Common myeloid progenitor, CD34-positive (primary cell): ENCODE data around the gene TOX4.
"Not testable (repeated sequence)": the region's sequence is repeated elsewhere in the genome, so short reads cannot be mapped to it uniquely, and the experiment has no call there.

Experiments used
- CTCF ChIA-PET: fragments of 350-600 bp; sonication (Branson Sonifier 250); formaldehyde crosslinking; loops from one replicate; lab custom pipeline; 2021; ENCODE audit warnings: antibody characterized with exemption; lab: Charles Lee
- POLR2A ChIA-PET: fragments of 350-600 bp; sonication (Branson Sonifier 250); formaldehyde crosslinking; loops from one replicate; lab custom pipeline; 2021; ENCODE audit warnings: antibody characterized with exemption; lab: Charles Lee
- DNase-seq, 3 donors: peaks; one replicate each; pipeline versions ENCODE4 v3.0.0 to v3.0.0-alpha.2; 2013
- H3K27ac ChIP-seq, 2 experiments: 1 replicate in 1 of 2; 2 replicates in 1 of 2; pipeline ENCODE4 v1.7.0; 2013; ENCODE audit warnings: inconsistent platforms in 2 of 2, low read length in 2 of 2, mild to moderate bottlenecking in 2 of 2, low read depth in 1 of 2, moderate library complexity in 1 of 2; ENCODE audit not compliant: severe bottlenecking in 2 of 2, insufficient read depth in 1 of 2, poor library complexity in 1 of 2
- H3K27me3 ChIP-seq, 5 experiments: replicated peaks in 2 of 5; 1 replicate in 3 of 5; 2 replicates in 2 of 5; pipeline versions ENCODE4 v1.6.1 to v1.7.0; 2013; ENCODE audit warnings: low read length in 4 of 5, mild to moderate bottlenecking in 2 of 5, moderate library complexity in 2 of 5, inconsistent platforms in 1 of 5; ENCODE audit not compliant: insufficient read depth in 5 of 5, control insufficient read depth in 4 of 5
- H3K36me3 ChIP-seq, 4 experiments: 1 replicate in 2 of 4; 2 replicates in 2 of 4; pipeline versions ENCODE4 v1.6.1 to v1.7.0; 2013; ENCODE audit warnings: low read length in 3 of 4, control low read depth in 1 of 4, mild to moderate bottlenecking in 1 of 4; ENCODE audit not compliant: control insufficient read depth in 4 of 4, insufficient read depth in 4 of 4
- H3K4me1 ChIP-seq, 4 experiments: 1 replicate in 3 of 4; 2 replicates in 1 of 4; pipeline versions ENCODE4 v1.6.1 to v1.7.1; 2013; ENCODE audit warnings: low read length in 3 of 4, mild to moderate bottlenecking in 3 of 4, control low read depth in 1 of 4, inconsistent platforms in 1 of 4, moderate library complexity in 1 of 4; ENCODE audit not compliant: control insufficient read depth in 4 of 4, insufficient read depth in 4 of 4; ENCODE audit errors: control extremely low read depth in 1 of 4
- H3K4me3 ChIP-seq, 7 experiments: 1 replicate in 4 of 7; 2 replicates in 3 of 7; pipeline versions ENCODE4 v1.5.1 to v1.7.0; 2013; ENCODE audit warnings: mild to moderate bottlenecking in 7 of 7, low read length in 6 of 7, moderate library complexity in 6 of 7, inconsistent platforms in 2 of 7, low read depth in 2 of 7, control low read depth in 1 of 7; ENCODE audit not compliant: insufficient read depth in 4 of 7, control insufficient read depth in 1 of 7; ENCODE audit errors: extremely low read depth in 1 of 7
- H3K9me3 ChIP-seq, 5 experiments: 1 replicate in 4 of 5; 2 replicates in 1 of 5; pipeline versions ENCODE4 v1.6.1 to v1.7.1; 2013; ENCODE audit warnings: low read length in 4 of 5, mild to moderate bottlenecking in 2 of 5, inconsistent platforms in 1 of 5, low read depth in 1 of 5, moderate library complexity in 1 of 5; ENCODE audit not compliant: control insufficient read depth in 4 of 5, insufficient read depth in 2 of 5; ENCODE audit errors: control extremely low read depth in 1 of 5
- WGBS: methylation state at CpG from one replicate; pipeline ENCODE4 v1.1.5; 2013; ENCODE audit not compliant: insufficient coverage; 5-methylcytosine and 5-hydroxymethylcytosine counted together

Gene TOX4

DNA sequence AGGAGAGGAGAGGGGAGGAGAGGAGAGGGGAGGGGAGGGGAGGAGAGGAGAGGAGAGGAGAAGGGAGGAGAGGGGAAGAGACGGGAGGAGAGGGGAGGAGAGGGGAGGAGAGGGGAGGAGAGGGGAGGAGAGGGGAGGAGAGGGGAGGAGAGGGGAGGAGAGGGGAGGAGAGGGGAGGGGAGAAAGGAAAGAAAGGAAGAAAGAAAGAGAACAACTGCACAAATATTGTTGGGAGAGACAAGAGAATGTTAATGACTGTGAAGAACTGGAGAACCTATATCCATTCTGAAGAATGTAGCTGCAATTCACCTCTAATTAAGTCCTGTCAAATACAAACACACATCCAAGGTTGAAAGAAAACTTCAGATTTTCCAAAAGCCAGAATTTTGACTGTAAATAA lies 34.3 kb upstream of the TOX4 start:
- peaks cover 0 to 10% (median 3%) of the 10 kb centered on the region in 4 experiments for H3K4me1 ChIP-seq
- H3K9me3 ChIP-seq, POLR2A ChIA-PET, H3K36me3 ChIP-seq, H3K27me3 ChIP-seq, DNase-seq, H3K4me3 ChIP-seq, H3K27ac ChIP-seq: not testable (repeated sequence)
- CTCF ChIA-PET = interaction anchor here (1.1 kb wide), 2 partner anchors 12 to 13 kb away, joined by 3 read pairs; partner anchors contain the start of gene CHD8
- 60% methylated on average over 1 of the region's 1 CpG for WGBS

DNA sequence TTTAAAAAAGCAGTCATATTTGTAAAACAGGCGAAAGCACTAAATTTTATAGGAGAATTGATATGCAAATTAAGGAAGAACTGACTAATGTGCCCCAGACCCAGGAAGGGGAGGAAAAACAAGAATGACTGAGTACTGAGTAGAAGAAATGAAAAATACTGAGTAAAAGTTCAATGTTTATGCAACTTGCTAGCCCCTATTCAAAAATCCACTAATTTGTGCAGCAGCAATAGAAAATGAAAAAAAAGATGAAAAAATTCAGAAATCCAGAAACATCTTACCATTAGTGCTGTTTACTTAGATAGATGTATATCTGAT lies 27.1 kb upstream of the TOX4 start:
- H3K27ac ChIP-seq = no peak overlapping the region
- POLR2A ChIA-PET = interaction anchor here (1.1 kb wide), 1 partner anchor 11 kb away, joined by 3 read pairs; no protein-coding TSS in a partner anchor
- 100% methylated on average over 1 of the region's 1 CpG for WGBS
- H3K4me1 ChIP-seq = peaks cover 3 to 11% (median 8%) of the 10 kb centered on the region in 4 experiments
- peaks cover 2 to 4% (median 3%) of the 10 kb centered on the region in 4 experiments for H3K36me3 ChIP-seq
- DNase-seq = no peak
- no peaks in the 10 kb centered on the region for H3K27me3 ChIP-seq
- no peaks in the 10 kb centered on the region for H3K9me3 ChIP-seq
- H3K4me3 ChIP-seq = no peak overlapping the region
- CTCF ChIA-PET = no interaction called here

DNA sequence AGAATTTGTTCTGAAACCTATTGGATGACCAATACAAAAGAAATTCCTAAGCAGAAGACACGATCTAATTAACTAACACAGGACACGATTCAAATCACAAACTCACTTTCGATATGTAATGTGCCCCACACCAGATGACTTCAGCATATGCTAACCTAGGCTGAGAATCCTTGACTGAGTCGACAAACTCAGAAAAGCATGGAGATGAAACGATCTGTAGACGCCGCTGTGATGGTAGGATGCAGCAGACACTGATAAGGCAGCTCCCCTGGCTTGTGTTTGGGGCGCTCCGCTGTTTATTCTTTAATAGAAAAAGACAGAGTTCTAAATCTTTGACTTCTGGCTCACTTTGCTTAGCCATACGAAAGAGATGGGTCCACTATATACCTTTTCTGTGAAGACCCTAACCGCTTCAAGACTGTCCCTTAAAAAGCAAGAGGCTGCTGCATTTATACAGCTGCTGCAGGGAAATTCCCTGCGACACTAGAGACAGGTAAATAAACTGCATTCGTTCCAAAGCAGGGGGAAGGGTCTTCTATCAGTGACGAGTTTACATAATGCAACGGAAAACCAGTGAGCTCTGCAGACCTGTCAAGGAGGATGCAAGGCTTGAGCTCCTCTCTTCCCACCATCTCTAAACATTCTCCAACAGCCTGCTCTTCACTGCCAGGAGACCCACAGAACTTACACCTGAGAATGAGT lies 22.0 kb upstream of the TOX4 start:
- peaks cover 7 to 14% (median 10%) of the 10 kb centered on the region in 4 experiments for H3K4me1 ChIP-seq
- peaks cover 2 to 12% (median 7%) of the 10 kb centered on the region in 4 experiments for H3K36me3 ChIP-seq
- ChIA-PET CTCF (interaction anchor here (1.2 to 6.3 kb wide), 7 partner anchors 8 to 198 kb away, joined by 3 to 23 read pairs (median 4); partner anchors contain the start of genes RAB2B and TOX4), POLR2A (interaction anchor here (0.6 to 1.9 kb wide), 2 partner anchors 22 to 126 kb away, joined by 4 to 11 read pairs; partner anchors contain the start of genes RAB2B and TOX4)
- H3K4me3 ChIP-seq = peak overlapping the region in 6 of 7 experiments; percentile 86 to 99 (median 96)
- DNase-seq = peak in 2 of 3 donors; percentile 46 to 62
- no peaks in the 10 kb centered on the region for H3K27me3 ChIP-seq
- H3K27ac ChIP-seq = peak overlapping the region; percentile 72 to 89
- no peaks in the 10 kb centered on the region for H3K9me3 ChIP-seq
- 59% methylated on average over 10 of the region's 15 CpGs for WGBS

DNA sequence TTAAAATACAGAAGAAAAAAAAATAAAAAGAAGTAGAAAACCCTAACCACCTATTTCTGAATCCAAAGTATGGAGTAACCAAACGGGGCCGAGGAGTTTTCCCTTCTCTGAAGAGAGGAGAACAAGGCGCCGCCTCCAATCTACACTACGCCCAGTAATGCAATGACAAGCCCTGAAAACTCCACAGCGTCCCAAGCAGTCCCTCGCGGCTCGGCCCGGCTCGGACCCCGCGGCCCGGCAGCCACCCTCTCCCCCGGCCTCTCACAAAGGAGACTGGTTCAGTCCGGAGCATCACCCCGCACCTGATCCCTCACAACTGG lies 21.4 kb upstream of the TOX4 start:
- ChIA-PET CTCF (interaction anchor here (0.6 to 6.3 kb wide), 12 partner anchors 9 to 199 kb away, joined by 3 to 23 read pairs (median 3); partner anchors contain the start of genes RAB2B and TOX4), POLR2A (interaction anchor here (0.6 to 1.9 kb wide), 4 partner anchors 18 to 126 kb away, joined by 4 to 11 read pairs (median 8); partner anchors contain the start of genes METTL3, RAB2B and TOX4)
- DNase-seq = no peak
- Histone ChIP-seq H3K36me3 (peaks cover 2 to 14% (median 7%) of the 10 kb centered on the region in 4 experiments), H3K27ac (peak overlapping the region; percentile 72 to 89), H3K9me3 (no peaks in the 10 kb centered on the region), H3K4me3 (peak overlapping the region; percentile 81 to 99 (median 96)), H3K27me3 (no peaks in the 10 kb centered on the region), H3K4me1 (peaks cover 7 to 14% (median 10%) of the 10 kb centered on the region in 4 experiments)
- 0% methylated on average over 12 of the region's 17 CpGs for WGBS

DNA sequence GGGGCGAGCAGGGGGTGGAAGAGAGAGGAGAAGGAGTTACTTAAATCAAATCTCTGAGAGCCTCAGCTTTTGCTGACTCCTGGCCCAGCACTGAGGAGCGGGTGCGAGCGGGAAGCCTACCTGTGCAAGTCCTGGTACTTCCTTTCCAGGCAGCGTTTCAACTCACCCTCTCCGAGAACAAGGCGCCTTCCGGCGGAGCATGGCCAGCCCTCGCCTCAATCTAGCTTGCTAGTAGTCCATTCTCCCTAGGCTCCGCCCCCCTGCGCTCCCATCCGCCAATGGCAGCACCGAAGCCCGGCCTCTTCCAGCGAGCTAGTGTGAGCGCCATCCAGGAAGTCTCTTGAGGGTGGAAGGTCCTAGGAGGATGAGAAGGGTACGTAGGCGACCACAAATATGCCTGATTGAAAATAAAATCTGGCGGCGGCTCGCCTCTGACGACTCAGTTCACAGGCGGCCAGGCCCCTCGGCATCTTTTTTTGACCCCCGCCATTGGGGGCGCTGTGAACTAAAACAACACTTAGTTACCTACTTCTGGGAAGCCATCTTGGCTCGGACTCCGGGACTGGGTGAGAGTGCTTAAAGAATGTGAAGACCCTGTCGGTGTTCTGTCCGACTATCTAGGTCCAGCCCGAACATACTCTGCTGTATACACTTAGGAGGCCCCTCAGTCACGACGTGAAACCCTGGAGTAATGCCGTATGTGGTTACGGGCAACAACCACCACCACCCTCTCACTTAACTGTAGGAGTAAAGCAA lies 20.9 kb upstream of the TOX4 start, which contains the start of gene CHD8:
TSS of gene CHD8 (minus strand) at position 212 of the 756 bp plus-strand sequence. CDS start 24,480 bp downstream, outside the sequence.
- Histone ChIP-seq H3K4me3 (peak within 1 kb of the TSS; percentile 81 to 99 (median 96)), H3K4me1 (peaks cover 7 to 14% (median 10%) of the 10 kb centered on the region in 4 experiments), H3K27me3 (no peaks in the 10 kb centered on the region), H3K27ac (peak within 1 kb of the TSS; percentile 94 to 98), H3K36me3 (peaks cover 5 to 19% (median 10%) of the 10 kb centered on the region in 4 experiments), H3K9me3 (no peaks in the 10 kb centered on the region)
- ChIA-PET POLR2A (interaction anchor here (0.6 to 1.9 kb wide), 4 partner anchors 19 to 127 kb away, joined by 4 to 11 read pairs (median 8); partner anchors contain the start of genes METTL3, RAB2B and TOX4), CTCF (interaction anchor here (0.6 to 6.3 kb wide), 11 partner anchors 9 to 199 kb away, joined by 3 to 23 read pairs (median 3); partner anchors contain the start of genes RAB2B and TOX4)
- peak; percentile 100 for DNase-seq
- WGBS = under 1% methylated on average over 26 of the region's 36 CpGs

DNA sequence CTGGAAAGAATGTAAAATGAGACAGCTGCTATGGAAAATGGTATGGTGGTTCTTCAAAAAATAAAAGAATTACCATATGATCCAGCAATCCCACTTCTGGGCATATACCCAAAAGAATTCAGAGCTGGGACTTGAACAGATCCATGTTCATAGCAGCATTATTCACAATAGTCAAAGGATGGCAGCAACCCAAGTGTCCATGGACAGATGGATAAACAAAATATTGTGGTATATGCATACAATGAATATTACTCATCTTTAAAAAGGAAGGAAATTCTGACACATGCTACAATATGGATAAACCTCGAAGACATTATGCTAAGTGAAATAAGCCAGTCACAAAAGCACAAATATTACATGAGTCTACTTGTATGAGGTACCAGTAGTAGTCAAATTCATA lies 9.4 kb upstream of the TOX4 start:
- peaks cover 11 to 60% (median 29%) of the 10 kb centered on the region in 4 experiments for H3K36me3 ChIP-seq
- no CpG with 5 or more reads among the region's 1 CpG for WGBS
- POLR2A ChIA-PET = no interaction called here
- CTCF ChIA-PET = interaction anchor here (3.1 kb wide), 1 partner anchor 9 kb away, joined by 17 read pairs; the partner anchor contains the start of genes RAB2B and TOX4
- H3K27ac ChIP-seq = no peak overlapping the region
- no peaks in the 10 kb centered on the region for H3K4me1 ChIP-seq
- no peak overlapping the region for H3K4me3 ChIP-seq
- H3K27me3 ChIP-seq = no peaks in the 10 kb centered on the region
- no peak for DNase-seq
- no peaks in the 10 kb centered on the region for H3K9me3 ChIP-seq
